Stimulated activated naive B cell treated with anti-CD40 and anti-IgM and Interleukin-4, amounts not matched to agents 10 μg/mL and 1 μg/mL and 100 μg/mL, for 72 hours (primary cell): ENCODE results near the gene ID3.
"Not testable (repeated sequence)": the region's sequence is repeated elsewhere in the genome, so short reads cannot be mapped to it uniquely, and the experiment has no call there.

Experiments used
- ATAC-seq, 2 donors: fragments of 150-1000 bp; cut with Tn5 transposase; replicated peaks; 2 replicates each; pipeline ENCODE4 v1.10.0; 2021; ENCODE audit warnings: moderate library complexity in 1 of 2
- DNase-seq: peaks from one replicate; pipeline ENCODE4 v3.0.0; 2021
- H3K27ac Mint-ChIP-seq: one replicate; pipeline ENCODE4 v1.8.0; 2022; ENCODE audit warnings: mild to moderate bottlenecking, mixed read lengths
- H3K27me3 Mint-ChIP-seq, 2 donors: one replicate each; pipeline ENCODE4 v1.8.0; 2022; ENCODE audit warnings: mixed read lengths in 2 of 2
- H3K36me3 Mint-ChIP-seq, 2 donors: one replicate each; pipeline ENCODE4 v1.8.0; 2022; ENCODE audit warnings: mixed read lengths in 2 of 2, mild to moderate bottlenecking in 1 of 2
- H3K4me1 Mint-ChIP-seq, 2 donors: one replicate each; pipeline ENCODE4 v1.8.0; 2022; ENCODE audit warnings: mixed read lengths in 2 of 2, mild to moderate bottlenecking in 1 of 2
- H3K4me3 Mint-ChIP-seq, 2 donors: one replicate each; pipeline ENCODE4 v1.8.0; 2022; ENCODE audit warnings: mild to moderate bottlenecking in 2 of 2, mixed read lengths in 2 of 2, moderate library complexity in 1 of 2
- H3K9me3 Mint-ChIP-seq, 2 donors: one replicate each; pipeline ENCODE4 v1.8.0; 2022; ENCODE audit warnings: mixed read lengths in 2 of 2, mild to moderate bottlenecking in 1 of 2

The ID3 gene

DNA sequence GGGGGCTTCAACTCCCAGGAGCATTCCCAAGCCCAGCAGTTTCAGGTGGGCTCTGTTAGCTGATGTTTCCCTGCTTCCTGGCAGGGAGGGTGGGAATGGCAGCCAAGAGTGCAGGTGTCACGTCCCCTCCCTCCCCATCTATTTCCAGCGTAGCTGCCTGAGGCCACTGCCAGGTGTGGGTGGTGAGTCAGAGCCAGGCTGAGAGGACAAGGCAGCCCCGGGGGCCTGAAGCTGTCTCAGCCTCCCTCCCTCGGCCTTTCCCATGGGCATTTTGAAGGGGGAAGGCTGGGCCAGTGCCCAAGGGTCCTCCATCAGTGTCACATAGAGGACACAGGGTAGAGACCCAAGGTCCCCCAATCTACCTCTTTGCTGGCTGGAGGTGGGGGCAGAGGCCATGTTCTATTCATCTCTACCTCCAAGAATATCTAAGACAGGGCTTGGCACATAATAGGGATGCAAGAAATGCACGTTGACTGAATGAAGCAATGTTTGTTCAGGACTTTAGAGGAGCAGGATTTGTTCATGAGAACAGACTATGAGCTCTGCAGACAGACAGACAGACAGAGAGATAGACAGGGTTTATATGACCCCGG lies 34.4 kb upstream of the ID3 start:
- ATAC-seq, result no peak
- Mint-ChIP-seq H3K27ac (peak overlapping the region; percentile 99), H3K4me1 (peaks cover 76 to 96% of the 10 kb centered on the region in 2 donors), H3K27me3 (no peaks in the 10 kb centered on the region), H3K9me3 (no peaks in the 10 kb centered on the region), H3K4me3 (no peak overlapping the region), H3K36me3 (peaks cover 0 to 3% of the 10 kb centered on the region in 2 donors)
- no peak for DNase-seq

DNA sequence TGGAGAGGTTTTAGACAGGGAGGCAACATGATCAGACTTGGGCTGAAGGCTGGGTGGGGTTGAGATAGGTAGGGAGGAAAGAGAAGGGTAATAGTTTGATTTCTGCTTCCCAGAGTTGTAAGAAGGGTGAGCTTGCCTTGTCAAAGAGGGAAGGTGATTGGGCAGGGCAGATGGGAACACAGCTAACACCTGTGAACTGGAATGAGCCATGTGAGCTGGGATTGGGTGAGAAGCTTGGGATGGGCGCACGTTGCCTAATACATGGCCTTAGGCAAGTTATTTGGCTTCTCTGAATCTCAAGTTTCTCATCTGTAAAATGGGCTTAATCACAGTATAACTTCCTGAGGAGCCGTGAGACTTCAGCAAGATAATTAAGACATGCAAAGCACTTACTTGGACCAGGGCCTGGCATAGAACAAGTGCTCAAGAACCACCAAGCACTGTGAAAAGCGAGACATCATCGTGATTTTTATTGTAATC lies 33.8 kb upstream of the ID3 start:
- ATAC-seq (no peak), DNase-seq (no peak)
- H3K4me3 Mint-ChIP-seq, result peak overlapping the region; percentile 20 to 45
- no peaks in the 10 kb centered on the region for H3K27me3 Mint-ChIP-seq
- H3K9me3 Mint-ChIP-seq, result no peaks in the 10 kb centered on the region
- peaks cover 0 to 3% of the 10 kb centered on the region in 2 donors for H3K36me3 Mint-ChIP-seq
- H3K27ac Mint-ChIP-seq, result peak overlapping the region; percentile 99
- peaks cover 80 to 96% of the 10 kb centered on the region in 2 donors for H3K4me1 Mint-ChIP-seq

DNA sequence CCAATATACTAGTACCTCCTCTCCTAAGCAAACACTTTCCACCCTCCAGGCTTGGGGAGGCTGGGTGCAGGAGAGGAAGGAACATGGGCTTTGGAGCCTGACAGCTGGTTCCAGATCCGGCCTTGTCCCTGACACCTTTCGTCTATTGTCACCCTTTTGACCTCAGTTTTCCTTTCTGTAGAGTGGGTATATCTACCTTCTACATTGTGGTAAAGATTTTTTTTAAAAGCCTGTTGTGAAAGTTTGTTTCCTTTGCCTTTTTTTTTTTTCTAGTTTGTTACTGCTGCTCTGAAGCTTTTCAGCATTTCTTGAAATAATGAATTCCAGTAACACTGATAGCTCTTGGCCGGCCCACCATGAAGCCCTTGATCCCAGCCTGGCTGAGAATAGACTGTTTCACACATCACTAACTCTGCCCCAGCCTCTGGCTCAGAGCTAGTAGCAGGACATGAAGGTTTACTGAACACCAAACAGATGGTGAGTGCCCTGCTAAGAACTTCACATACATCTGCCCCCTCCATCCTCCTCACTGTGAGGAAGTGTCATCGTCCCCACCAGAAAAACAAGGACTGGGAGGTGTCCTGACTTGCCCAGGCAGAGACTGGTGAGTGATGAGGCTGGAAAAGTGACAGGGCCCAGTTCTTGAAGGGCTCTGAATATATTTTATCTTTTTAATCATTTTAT lies 33.0 kb upstream of the ID3 start:
- peak overlapping the region; percentile 76 to 77 for H3K4me3 Mint-ChIP-seq
- no peak for ATAC-seq

DNA sequence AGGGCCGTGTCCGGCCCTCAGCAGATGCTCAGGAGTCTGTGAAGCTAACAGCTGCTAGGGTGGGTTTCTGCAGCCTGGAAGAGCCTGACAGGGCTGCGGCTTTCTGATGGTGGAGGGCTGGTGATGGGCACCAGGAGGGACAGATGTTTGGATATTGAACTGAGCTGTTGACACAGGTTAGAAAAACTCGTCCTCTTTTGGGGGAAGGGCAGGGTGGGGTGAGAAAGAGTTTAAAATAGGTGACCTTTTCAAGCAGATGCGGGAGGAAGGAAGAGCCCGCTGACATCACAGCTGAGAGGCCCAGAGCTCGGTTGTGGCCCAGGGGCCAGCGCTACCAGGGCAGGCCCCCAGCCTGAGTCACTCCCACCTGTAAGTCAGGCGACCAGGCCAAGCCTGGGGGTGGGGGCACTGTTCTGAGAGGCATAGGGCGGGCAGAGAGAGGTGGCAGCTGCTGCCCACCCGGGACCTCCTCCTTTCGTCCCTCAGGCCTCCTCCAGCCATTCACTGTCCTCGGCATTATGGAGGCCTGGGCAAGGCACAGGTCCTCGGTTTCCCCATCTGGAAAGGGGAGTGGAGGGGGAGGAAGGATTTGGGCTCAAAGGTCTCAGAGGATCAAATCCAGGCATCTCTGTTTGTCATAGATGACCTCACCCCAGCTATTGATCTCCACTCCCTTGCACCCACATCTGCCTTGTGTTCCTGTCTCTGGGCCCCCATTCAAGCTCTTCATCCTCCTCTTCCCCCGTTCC lies 32.3 kb upstream of the ID3 start:
- H3K36me3 Mint-ChIP-seq, result peaks cover 0 to 3% of the 10 kb centered on the region in 2 donors
- H3K4me3 Mint-ChIP-seq, result peak overlapping the region; percentile 76 to 77
- ATAC-seq, result peak; percentile 83 to 88
- DNase-seq, result peak; percentile 91
- H3K27ac Mint-ChIP-seq, result peak overlapping the region; percentile 99
- H3K27me3 Mint-ChIP-seq, result no peaks in the 10 kb centered on the region
- H3K4me1 Mint-ChIP-seq, result peaks cover 76 to 93% of the 10 kb centered on the region in 2 donors
- H3K9me3 Mint-ChIP-seq, result no peaks in the 10 kb centered on the region

More for the DNA sequence above, 33.0 kb upstream of the ID3 start:
- peak overlapping the region; percentile 99 for H3K27ac Mint-ChIP-seq
- H3K27me3 Mint-ChIP-seq, result no peaks in the 10 kb centered on the region
- H3K4me1 Mint-ChIP-seq, result peaks cover 78 to 96% of the 10 kb centered on the region in 2 donors
- no peaks in the 10 kb centered on the region for H3K9me3 Mint-ChIP-seq
- H3K36me3 Mint-ChIP-seq, result peaks cover 0 to 3% of the 10 kb centered on the region in 2 donors
- DNase-seq, result no peak

DNA sequence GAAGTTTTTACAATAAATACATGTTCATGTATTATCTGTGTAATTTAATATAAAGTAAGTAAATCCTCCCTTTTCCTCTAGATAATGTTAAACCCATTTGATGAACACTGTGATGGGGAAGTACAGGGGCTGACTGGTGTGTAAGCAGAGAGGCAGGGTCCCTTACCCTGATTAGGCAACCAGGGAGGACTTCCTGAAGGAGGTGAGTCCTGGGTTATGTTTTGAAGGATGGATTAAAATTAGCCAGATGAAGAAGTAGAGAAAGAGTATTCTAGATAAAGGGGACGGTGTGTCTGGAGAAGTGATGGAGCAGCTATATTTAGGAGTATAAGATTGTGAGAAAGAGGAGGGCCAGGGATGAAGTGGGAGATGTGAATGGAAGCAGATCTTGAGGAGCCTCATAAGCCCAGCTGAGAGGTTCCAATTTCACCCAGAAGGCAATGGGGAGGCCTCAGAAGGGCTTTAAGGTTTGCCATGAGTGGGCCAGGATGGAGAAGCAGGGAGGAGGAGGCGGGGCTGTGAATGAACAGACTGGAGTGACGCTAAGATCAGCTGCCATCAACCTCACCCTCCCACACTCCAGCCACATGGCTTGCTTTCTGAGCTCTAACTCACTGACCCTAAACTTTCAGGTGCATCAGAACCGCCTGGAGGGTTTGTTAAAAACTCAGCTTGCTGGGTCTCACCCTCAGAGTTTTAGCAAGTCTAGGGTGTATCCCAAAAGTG lies 30.9 kb upstream of the ID3 start:
- ATAC-seq, result peak; percentile 63 to 64
- Mint-ChIP-seq H3K4me1 (peaks cover 71 to 83% of the 10 kb centered on the region in 2 donors), H3K27me3 (no peaks in the 10 kb centered on the region), H3K27ac (peak overlapping the region; percentile 99), H3K9me3 (no peaks in the 10 kb centered on the region), H3K36me3 (peaks cover 0 to 3% of the 10 kb centered on the region in 2 donors), H3K4me3 (peak overlapping the region; percentile 32 to 77)
- peak; percentile 78 for DNase-seq

DNA sequence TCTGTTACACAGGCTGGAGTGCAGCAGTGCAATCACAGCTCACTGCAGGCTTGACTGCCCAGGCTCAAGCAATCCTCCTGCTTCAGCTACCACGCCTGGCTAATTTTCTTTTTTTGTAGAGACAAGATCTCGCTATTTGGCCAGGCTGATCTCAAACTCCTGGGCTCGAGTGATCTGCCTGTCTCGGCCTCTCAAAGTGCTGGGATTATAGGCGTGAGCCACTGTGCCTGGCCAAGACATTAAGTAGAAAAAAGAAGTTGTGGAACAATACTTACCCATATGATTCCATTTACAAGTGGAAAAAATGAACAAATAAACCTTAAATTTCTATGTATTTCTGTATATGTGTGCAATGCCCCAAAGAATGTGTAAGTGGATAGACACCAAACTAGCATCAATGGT lies 30.3 kb upstream of the ID3 start:
- peak overlapping the region; percentile 99 for H3K27ac Mint-ChIP-seq
- no peaks in the 10 kb centered on the region for H3K9me3 Mint-ChIP-seq
- H3K27me3 Mint-ChIP-seq, result no peaks in the 10 kb centered on the region
- peak overlapping the region in 1 of 2 donors; percentile 37 for H3K4me3 Mint-ChIP-seq
- peaks cover 65 to 76% of the 10 kb centered on the region in 2 donors for H3K4me1 Mint-ChIP-seq
- DNase-seq (no peak), ATAC-seq (no peak)
- peaks cover 0 to 1% of the 10 kb centered on the region in 2 donors for H3K36me3 Mint-ChIP-seq

DNA sequence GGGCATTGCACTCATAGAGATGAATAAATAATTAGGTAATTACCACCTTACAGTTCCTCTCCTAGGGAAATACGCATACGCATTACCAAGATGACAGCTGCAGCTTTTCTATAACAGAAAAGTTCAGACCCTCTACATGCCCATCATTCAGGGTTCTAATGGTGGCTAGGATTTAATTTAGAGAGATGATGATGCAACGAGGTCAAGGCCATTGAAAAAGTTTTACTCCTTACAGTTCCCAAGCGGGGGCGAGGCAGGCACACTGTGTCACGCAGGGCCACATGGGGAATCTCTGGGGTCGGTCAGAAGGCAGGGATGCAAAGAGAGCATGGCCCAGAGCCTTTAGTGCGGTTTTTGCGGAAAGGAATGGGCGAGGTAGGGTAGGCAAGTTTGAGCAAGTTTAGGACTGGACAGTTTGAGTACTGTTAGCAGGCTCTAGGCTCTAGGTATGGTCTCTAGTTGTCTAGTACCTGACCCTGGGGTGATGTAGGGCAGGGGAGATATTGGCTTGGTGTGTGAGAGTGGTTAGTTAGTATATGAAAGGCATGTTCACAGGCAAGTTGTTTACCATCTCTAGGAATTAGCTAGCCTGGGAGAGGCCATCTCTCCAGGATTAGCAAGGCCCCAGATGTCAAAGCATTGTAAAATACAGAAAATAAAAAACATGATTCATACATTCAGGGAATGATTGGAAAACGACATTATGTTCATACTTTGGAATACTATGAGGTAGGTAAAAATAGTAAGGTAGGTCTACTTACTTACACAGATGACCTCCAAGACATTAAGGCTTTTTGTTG lies 29.6 kb upstream of the ID3 start:
- Mint-ChIP-seq H3K27ac (peak overlapping the region; percentile 99), H3K4me1 (peaks cover 60 to 70% of the 10 kb centered on the region in 2 donors), H3K4me3 (peak overlapping the region; percentile 27 to 37), H3K27me3 (no peaks in the 10 kb centered on the region), H3K36me3 (no peaks in the 10 kb centered on the region), H3K9me3 (no peaks in the 10 kb centered on the region)
- ATAC-seq, result no peak
- DNase-seq, result no peak

DNA sequence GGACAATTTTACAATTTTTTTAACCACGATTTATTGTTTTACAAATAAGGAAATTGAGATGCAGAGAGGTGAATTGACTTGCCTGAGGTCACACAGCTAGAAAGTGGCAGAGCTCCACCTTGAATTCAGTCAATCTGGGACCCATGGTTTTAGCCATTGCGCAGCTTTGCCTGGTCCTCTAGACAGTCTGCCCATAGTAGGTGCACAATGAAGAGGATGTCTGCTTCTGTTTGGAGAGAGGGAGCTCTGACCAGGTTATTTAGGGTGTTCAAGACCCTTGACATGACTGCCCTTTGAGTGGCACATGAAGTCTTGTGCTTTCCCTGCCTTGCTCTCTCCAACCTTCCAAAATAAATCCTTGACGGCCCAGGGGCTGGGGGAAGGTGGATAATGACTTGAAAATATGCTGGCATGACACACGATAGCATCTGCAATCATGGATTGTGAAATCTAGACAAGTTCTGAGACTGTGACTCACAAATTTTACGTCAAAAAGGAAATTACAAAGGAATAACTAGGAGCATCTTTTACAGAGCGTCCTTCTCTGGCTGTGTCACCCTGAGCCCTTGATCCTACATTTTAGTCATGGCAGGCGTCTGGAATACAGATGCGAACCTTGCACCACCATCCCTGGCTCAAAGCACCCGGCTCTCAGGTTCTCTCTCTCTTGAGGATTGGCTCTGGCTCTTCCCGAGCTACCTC lies 26.2 kb upstream of the ID3 start:
- Mint-ChIP-seq H3K27me3 (no peaks in the 10 kb centered on the region), H3K4me1 (peaks cover 47 to 65% of the 10 kb centered on the region in 2 donors), H3K27ac (peak overlapping the region; percentile 53), H3K9me3 (no peaks in the 10 kb centered on the region), H3K36me3 (no peaks in the 10 kb centered on the region), H3K4me3 (no peak overlapping the region)
- no peak for ATAC-seq
- DNase-seq, result no peak

DNA sequence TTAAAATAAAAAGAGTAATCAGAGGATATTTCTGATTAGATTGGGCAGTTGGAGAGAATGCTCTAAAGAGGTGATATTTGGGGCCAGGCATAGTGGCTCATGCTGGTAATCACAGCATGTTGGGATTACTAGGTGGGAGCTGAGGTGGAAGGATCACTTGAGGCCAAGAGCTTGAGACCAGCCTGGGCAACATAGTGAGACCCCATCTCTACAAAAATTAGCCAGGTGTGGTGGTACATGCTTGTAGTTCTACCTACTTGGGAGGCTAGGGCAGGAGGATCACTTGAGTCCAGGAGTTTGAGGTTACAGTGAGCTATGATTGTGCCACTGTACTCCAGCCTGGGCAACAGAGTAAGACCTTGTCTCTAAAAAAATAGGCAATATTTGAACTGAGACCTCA lies 24.4 kb upstream of the ID3 start:
- H3K9me3 Mint-ChIP-seq, H3K36me3 Mint-ChIP-seq, ATAC-seq, H3K4me3 Mint-ChIP-seq, H3K27me3 Mint-ChIP-seq, DNase-seq, H3K27ac Mint-ChIP-seq: not testable (repeated sequence)
- H3K4me1 Mint-ChIP-seq, result peaks cover 40 to 65% of the 10 kb centered on the region in 2 donors

DNA sequence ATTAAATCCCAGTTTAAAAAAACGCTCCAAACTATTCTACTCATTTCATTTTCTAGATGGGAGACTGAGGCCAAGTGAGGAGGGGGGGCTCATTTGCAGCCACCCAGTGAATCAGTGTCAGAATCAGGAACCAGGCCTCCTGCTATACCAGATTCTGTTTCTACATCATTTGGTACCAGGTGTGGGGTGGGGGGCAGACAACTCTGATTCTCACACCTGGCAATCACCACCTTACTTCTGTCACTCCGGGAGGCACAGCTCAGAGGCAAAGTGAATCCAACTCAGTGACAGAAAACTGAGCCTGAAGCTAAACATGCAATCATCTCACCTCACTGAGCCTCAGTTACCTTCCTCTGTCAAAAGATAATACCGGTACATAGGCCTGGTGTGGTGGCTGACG lies 23.5 kb upstream of the ID3 start:
- Mint-ChIP-seq H3K27ac (peak overlapping the region; percentile 59), H3K4me1 (peaks cover 37 to 64% of the 10 kb centered on the region in 2 donors), H3K27me3 (no peaks in the 10 kb centered on the region), H3K9me3 (no peaks in the 10 kb centered on the region), H3K4me3 (no peak overlapping the region), H3K36me3 (no peaks in the 10 kb centered on the region)
- DNase-seq, result no peak
- ATAC-seq, result peak; percentile 33 to 35

DNA sequence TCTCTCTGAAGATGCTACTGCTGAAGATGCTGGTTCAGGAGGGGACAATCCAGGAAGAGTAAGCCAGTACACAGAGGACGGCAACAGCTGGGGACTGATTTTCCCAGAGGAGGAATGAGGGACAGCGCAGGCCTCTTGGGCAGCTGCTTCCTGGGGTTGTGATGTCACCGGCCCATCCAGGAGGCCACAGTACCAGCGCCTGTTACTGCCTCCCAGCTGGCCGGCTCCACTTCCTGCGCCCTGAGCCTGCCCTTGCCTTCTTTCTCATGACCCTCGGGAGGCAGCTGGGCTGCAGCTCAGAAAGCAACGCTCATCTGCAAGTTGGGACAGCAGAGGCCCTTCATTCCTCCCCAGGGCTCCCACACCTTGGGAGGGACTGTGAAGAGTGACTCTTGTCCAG lies 21.9 kb upstream of the ID3 start:
- no peaks in the 10 kb centered on the region for H3K9me3 Mint-ChIP-seq
- peak overlapping the region; percentile 89 for H3K27ac Mint-ChIP-seq
- H3K4me1 Mint-ChIP-seq, result peaks cover 36 to 67% of the 10 kb centered on the region in 2 donors
- H3K27me3 Mint-ChIP-seq, result no peaks in the 10 kb centered on the region
- DNase-seq (no peak), ATAC-seq (no peak)
- no peaks in the 10 kb centered on the region for H3K36me3 Mint-ChIP-seq
- H3K4me3 Mint-ChIP-seq, result no peak overlapping the region

DNA sequence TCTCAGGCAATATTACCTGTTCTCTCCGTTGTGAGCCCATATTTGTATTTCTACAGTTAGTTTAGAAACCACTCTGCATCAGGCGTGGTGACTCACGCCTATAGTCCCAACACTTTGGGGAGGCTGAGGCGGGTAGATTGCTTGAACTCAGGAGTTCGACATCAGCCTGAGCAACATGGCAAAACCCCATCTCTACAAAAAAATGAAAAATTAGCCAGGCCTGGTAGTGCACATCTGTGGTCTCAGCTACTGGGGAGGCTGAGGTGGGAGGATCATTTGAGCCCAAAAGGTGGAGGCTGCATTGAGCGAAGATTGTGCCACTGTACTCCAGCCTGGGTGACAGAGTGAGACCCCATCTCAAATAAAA lies 19.7 kb upstream of the ID3 start:
- ATAC-seq (no peak), DNase-seq (no peak)
- peaks cover 0 to 2% of the 10 kb centered on the region in 2 donors for H3K9me3 Mint-ChIP-seq
- peaks cover 4% of the 10 kb centered on the region in 2 donors for H3K36me3 Mint-ChIP-seq
- H3K27me3 Mint-ChIP-seq, result no peaks in the 10 kb centered on the region
- H3K4me3 Mint-ChIP-seq, result peak overlapping the region in 1 of 2 donors; percentile 37
- H3K27ac Mint-ChIP-seq, result peak overlapping the region; percentile 63
- peaks cover 57 to 90% of the 10 kb centered on the region in 2 donors for H3K4me1 Mint-ChIP-seq
